ENCODE results near the gene AMELX. TPM values are rescaled to one million over a fixed set of nuclear protein-coding genes. Genes with fewer than 3 reads are reported as not detected.

Gene AMELX
- total and polyA plus RNA-seq, 2 experiments from 2014 or later: not detected

GRCh38 chrX:11290416-11291102 is 2.7 kb upstream of the AMELX start:
- H3K27me3 ChIP-seq (replicated peaks; ENCODE audit: insufficient read depth): no peaks in the 10 kb centered on the region
- no peak overlapping the region for H2AFZ ChIP-seq
- no peak overlapping the region for H3K4me3 ChIP-seq
- H3K27ac ChIP-seq: no peak overlapping the region
- no peak overlapping the region for H3K9ac ChIP-seq
- no peaks in the 10 kb centered on the region for H3F3A ChIP-seq (ENCODE audit: insufficient read depth)
- DNase-seq: no peak
- H3K79me2 ChIP-seq (ENCODE audit: insufficient read depth): no peaks in the 10 kb centered on the region
- H3K9me3 ChIP-seq (ENCODE audit: low read depth): no peaks in the 10 kb centered on the region
- H4K20me1 ChIP-seq (ENCODE audit: insufficient read depth): no peaks in the 10 kb centered on the region
- H3K4me1 ChIP-seq (ENCODE audit: insufficient read depth): no peaks in the 10 kb centered on the region
- 84 to 86% methylated on average over 8 of the region's 8 CpGs for WGBS, 2 experiments (ENCODE audit: low coverage in 1 of 2, low lambda C conversion rate in 2 of 2, missing lambda C conversion rate in 2 of 2)
- H3K4me2 ChIP-seq (ENCODE audit: unreplicated experiment): no peak overlapping the region
- no peaks in the 10 kb centered on the region for H3K36me3 ChIP-seq (ENCODE audit: low read depth)
- in situ Hi-C loops (cut with MboI): no loop called here
- TF ChIP-seq EZH2 (IDR thresholded peaks at IDR 0.05; ENCODE audit: insufficient read depth, poor library complexity, severe bottlenecking) (no peak), EZH2phosphoT487 (IDR thresholded peaks at IDR 0.05; ENCODE audit: insufficient read depth, low read depth) (no peak)
- no peaks in the 10 kb centered on the region for H3K9me2 ChIP-seq (ENCODE audit: insufficient read depth)

- Histone ChIP-seq H3K9me3 (ENCODE audit: low read depth) (no peaks in the 10 kb centered on the region), H3K9ac (no peak overlapping the region), H3F3A (ENCODE audit: insufficient read depth) (no peaks in the 10 kb centered on the region), H3K27me3 (replicated peaks; ENCODE audit: insufficient read depth) (no peaks in the 10 kb centered on the region), H4K20me1 (ENCODE audit: insufficient read depth) (no peaks in the 10 kb centered on the region), H2AFZ (no peak overlapping the region), H3K9me2 (ENCODE audit: insufficient read depth) (no peaks in the 10 kb centered on the region), H3K27ac (no peak overlapping the region), H3K4me3 (no peak overlapping the region), H3K36me3 (ENCODE audit: low read depth) (no peaks in the 10 kb centered on the region), H3K79me2 (ENCODE audit: insufficient read depth) (no peaks in the 10 kb centered on the region), H3K4me2 (ENCODE audit: unreplicated experiment) (no peak overlapping the region), H3K4me1 (ENCODE audit: insufficient read depth) (no peaks in the 10 kb centered on the region)
- DNase-seq: no peak
- WGBS, 2 experiments (ENCODE audit: low coverage in 1 of 2, low lambda C conversion rate in 2 of 2, missing lambda C conversion rate in 2 of 2): 30 to 36% methylated on average over 5 of the region's 5 CpGs
- TF ChIP-seq EZH2 (IDR thresholded peaks at IDR 0.05; ENCODE audit: insufficient read depth, poor library complexity, severe bottlenecking) (no peak), EZH2phosphoT487 (IDR thresholded peaks at IDR 0.05; ENCODE audit: insufficient read depth, low read depth) (no peak)
- in situ Hi-C loops (cut with MboI): no loop called here
Measured at GRCh38 chrX:11296051-11296450, 2.8 kb downstream of the AMELX start.

- Histone ChIP-seq H3K36me3 (ENCODE audit: low read depth) (no peaks in the 10 kb centered on the region), H3K27ac (no peak overlapping the region), H3K27me3 (replicated peaks; ENCODE audit: insufficient read depth) (no peaks in the 10 kb centered on the region), H3K79me2 (ENCODE audit: insufficient read depth) (no peaks in the 10 kb centered on the region), H4K20me1 (ENCODE audit: insufficient read depth) (no peaks in the 10 kb centered on the region), H3K4me3 (no peak overlapping the region), H3K9ac (no peak overlapping the region), H3K9me2 (ENCODE audit: insufficient read depth) (no peaks in the 10 kb centered on the region), H3K4me2 (ENCODE audit: unreplicated experiment) (no peak overlapping the region), H3K9me3 (ENCODE audit: low read depth) (no peaks in the 10 kb centered on the region), H2AFZ (no peak overlapping the region), H3K4me1 (ENCODE audit: insufficient read depth) (no peaks in the 10 kb centered on the region), H3F3A (ENCODE audit: insufficient read depth) (no peaks in the 10 kb centered on the region)
- 91 to 100% methylated on average over 1 to 9 of the region's 9 CpGs for WGBS, 2 experiments (ENCODE audit: low coverage in 1 of 2, low lambda C conversion rate in 2 of 2, missing lambda C conversion rate in 2 of 2)
- DNase-seq: no peak
- in situ Hi-C loops (cut with MboI): no loop called here
- TF ChIP-seq EZH2 (IDR thresholded peaks at IDR 0.05; ENCODE audit: insufficient read depth, poor library complexity, severe bottlenecking) (no peak), EZH2phosphoT487 (IDR thresholded peaks at IDR 0.05; ENCODE audit: insufficient read depth, low read depth) (no peak)
Measured at GRCh38 chrX:11298600-11298999, 5.4 kb downstream of the AMELX start.

- H3K4me1 ChIP-seq (ENCODE audit: insufficient read depth): no peaks in the 10 kb centered on the region
- no peak overlapping the region for H3K9ac ChIP-seq
- H3K36me3 ChIP-seq (ENCODE audit: low read depth): no peaks in the 10 kb centered on the region
- 98 to 100% methylated on average over 5 to 6 of the region's 6 CpGs for WGBS, 2 experiments (ENCODE audit: low coverage in 1 of 2, low lambda C conversion rate in 2 of 2, missing lambda C conversion rate in 2 of 2)
- H3K4me3 ChIP-seq: no peak overlapping the region
- no peaks in the 10 kb centered on the region for H3K9me3 ChIP-seq (ENCODE audit: low read depth)
- H3K27me3 ChIP-seq (replicated peaks; ENCODE audit: insufficient read depth): no peaks in the 10 kb centered on the region
- in situ Hi-C loops (cut with MboI): no loop called here
- H3K27ac ChIP-seq: no peak overlapping the region
- H3F3A ChIP-seq (ENCODE audit: insufficient read depth): no peaks in the 10 kb centered on the region
- no peak for TF ChIP-seq EZH2 (IDR thresholded peaks at IDR 0.05; ENCODE audit: insufficient read depth, poor library complexity, severe bottlenecking)
- no peak for TF ChIP-seq EZH2phosphoT487 (IDR thresholded peaks at IDR 0.05; ENCODE audit: insufficient read depth, low read depth)
- no peaks in the 10 kb centered on the region for H3K79me2 ChIP-seq (ENCODE audit: insufficient read depth)
- H4K20me1 ChIP-seq (ENCODE audit: insufficient read depth): no peaks in the 10 kb centered on the region
- no peak overlapping the region for H3K4me2 ChIP-seq (ENCODE audit: unreplicated experiment)
- H3K9me2 ChIP-seq (ENCODE audit: insufficient read depth): no peaks in the 10 kb centered on the region
- no peak overlapping the region for H2AFZ ChIP-seq
- no peak for DNase-seq
Measured at GRCh38 chrX:11304829-11305228, 11.6 kb downstream of the AMELX start.

All from GM23248 (cell line).